HG02610 (cell line): ENCODE data around the gene LPIN2.

Experiments used
- ATAC-seq: cut with Tn5 transposase; IDR thresholded peaks from one replicate; pipeline ENCODE4 v1.9.1; 2021; ENCODE audit warnings: mild to moderate bottlenecking, moderate library complexity; ENCODE audit not compliant: unreplicated experiment

The LPIN2 gene

DNA sequence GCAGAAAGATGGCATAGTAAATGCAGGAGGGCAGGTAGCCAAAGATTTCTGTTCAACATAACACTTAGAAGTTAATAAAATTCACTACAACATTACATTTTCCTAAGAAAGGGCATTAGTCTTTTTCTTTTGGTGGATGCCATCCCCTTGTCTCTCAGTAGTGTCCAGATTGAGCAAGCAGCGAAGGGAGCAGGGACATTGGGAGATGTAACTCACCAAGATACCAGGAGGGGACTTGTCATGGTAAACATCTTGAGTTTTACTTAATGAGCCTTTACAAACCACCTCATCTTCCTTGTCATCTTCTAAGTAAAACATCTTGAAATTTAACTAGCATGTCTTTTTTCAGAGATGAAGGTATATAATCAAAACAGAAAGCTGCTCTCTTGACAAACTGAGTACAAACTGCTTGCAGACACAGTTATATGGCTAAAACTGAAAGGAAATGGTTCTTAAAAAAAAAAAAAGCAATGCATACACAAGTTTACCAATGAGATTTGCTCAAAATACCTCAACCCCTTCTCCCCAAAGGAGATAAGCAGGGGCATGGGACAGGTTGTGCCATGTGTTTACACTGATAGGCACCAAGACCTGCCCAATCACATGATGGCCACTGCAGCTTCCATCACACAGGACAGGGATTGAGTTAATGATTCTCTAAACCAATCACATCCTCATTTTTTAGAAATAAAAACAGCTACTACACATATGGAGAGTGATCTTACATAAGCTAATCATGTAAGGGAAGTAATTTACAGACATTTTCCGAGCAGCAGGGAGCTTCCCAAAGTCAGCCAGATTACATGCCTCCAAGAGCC is 30.3 kb downstream of the LPIN2 start:
- no peak for ATAC-seq

DNA sequence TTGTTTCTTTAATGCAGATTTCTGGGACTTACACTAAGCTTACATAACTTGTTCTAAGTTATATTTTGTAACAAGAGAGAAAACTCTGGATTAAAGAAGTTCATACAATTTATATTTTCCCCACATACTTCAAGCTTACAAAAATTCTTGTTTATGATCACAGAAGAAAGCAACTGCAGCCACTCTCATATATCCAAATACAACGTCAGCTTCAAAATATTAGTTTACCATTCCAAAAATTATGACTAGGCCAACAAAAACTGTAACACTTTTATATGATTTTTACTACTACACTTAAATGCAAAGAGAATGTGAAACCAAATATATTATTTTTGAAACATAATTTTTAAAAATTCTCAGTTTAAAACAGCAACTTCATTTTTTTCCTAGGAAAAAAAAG is 30.9 kb downstream of the LPIN2 start:
- ATAC-seq = no peak

DNA sequence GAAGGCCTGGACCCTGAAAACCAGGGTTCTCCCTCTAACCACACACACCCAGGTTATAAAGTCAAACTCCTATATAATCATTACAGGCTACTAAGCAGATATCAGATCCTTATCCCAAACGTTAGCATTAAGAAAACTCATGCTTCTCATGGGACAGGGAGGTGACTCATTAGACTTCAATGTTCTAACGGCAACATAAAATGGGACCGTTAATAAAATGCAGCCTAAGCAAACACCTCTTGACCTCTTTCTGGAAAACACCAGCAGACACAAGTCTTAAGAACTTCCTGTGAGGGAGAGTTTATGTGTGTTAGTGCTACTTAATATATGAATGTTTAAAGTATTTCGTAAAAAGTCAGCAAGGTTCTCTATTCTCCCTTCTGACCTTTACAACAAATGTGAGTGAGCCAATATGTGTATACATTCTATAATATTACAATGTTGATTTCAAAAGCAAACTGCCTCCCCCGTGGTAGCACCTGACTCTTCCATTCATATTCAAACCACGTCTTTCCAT is 31.7 kb downstream of the LPIN2 start:
- ATAC-seq = no peak

DNA sequence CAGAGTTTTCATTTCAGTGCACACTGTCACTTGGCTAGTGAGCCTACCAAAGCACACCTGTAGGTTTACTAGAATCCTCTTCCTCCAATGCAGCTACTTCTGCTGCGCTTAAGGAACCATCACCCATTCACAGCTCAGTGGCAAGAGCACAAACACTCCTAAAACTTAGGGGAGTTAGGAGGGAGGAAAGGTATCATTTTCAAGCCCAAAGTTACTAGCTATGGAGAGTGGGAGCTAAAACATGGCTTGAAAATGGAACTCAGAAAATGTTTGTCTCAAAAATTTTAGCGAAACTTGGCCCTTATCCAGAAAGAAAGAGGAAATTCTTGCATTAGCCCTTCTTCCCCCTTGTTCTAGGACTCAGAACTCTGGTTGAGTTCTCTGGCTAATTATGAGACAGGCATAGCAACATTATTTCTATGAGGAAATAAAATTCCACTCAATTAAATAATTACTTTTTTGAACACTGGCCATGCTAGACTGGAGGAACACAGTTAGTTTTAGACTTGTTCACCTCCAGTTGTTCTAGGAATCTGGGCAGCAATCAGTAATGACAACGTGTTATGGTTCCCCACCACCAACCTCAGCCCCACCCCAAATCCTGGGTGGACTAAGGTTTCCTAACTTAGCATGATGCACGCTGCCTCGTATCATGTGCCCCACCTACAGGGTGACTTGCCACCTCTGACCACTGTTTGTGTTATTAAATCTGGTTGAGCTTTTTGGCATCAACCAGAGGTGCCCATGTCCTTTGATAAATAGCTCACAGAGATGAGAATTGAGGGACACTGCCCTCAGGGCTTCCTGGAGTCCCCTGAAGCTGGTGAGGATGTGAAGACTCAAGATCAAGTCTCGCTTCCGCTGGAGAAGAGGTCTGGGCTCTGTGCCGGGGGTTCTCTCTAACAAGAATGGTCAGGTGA is 32.8 kb downstream of the LPIN2 start:
- no peak for ATAC-seq

DNA sequence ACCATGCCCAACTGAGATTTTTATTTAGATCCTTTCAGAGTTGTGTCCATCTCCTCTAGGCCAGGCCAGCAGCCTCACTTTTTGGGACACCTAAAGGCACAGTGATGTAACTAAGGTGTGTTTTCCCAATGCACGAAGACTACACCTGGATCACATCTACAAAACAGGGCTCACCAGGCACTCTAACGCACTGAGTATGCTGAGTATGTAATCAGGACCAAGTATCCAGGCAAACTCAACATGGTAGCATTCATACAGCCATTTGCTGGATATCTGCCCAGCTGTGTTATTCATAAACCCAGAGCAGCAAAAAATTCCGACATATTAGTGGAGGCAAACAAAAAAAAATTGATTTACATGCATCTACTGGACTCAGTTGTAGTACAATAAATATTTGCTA is 33.8 kb downstream of the LPIN2 start:
- ATAC-seq = no peak

DNA sequence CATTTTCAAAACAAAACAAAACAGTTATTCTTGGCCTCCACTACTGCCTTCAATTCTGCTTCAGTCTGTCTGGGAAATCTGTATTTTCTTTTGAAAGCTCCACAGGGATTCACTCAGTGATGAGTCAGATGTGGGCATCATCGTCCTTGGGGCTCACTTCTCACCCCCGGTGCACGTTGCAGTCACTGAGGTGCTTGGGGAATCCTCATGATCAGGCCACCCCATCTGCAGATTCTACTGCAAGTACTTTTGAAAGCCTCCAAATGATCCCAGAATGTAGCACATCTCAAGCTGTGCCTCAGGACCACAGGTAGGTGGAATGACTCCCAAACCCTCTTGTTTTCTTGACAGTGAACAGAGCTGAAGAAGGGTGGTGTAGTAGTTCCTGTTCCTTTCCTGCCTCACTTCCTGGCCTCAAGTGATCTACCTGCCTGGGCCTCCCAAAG is 34.3 kb downstream of the LPIN2 start:
- ATAC-seq = peak; percentile 26

DNA sequence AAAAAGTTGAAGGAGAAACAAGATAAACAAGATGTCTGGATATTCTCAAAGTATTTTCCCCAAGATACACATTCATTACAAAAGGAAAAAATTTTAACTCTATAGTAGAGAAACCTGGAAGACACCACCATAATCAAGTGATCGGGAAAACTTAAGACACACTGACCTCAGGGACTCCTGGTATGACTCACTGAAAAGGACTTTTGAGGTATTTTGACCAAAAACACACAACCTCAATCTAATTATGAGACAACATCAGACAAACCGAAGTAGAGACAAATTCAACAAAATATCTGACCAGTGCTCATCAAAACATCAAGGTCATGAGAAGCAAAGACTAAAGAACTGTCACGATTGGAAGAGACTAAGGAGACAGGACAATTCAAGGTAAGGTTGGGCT is 34.7 kb downstream of the LPIN2 start:
- ATAC-seq = peak; percentile 43

DNA sequence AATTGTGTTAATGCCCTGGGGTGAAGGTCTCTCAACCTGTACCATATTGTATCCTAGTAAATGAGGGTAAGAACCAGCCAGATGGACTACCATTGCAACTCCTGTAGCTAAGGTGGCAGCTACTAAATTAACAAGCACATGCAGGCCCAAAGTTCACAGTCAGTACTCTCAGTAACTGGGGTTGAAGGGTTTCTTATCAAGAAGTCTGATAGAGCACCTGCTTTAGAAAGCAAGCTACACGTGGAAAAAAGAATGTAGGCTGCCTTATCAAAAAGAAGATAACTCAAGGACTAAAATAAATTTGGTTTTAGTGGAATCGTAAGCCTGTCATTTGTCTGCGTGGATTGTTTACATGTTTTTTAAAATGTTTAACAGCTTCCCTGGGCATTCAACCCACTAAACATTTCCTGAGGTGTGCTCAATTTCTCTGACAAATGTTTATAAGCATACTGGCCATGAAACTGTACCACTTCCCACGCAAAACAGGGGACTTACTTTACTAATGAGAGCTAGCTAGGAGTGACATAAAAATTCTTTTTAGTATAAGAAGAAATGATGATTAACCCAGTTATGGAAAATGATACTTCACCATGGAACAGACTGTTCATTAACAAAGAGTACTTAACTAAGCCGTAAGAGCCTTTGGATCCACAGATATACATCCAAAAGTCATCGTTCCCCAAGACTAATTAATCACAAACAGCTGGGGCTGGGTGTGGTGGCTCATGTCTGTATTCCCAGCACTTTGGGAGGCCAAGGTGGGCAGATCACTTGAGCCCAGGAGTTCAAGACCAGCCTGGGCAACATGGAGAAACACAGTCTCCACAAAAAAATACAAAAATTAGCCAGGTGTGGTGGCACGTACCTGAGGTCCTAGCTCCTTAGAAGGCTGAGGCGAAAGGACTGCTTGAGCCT is 36.5 kb downstream of the LPIN2 start:
- no peak for ATAC-seq

DNA sequence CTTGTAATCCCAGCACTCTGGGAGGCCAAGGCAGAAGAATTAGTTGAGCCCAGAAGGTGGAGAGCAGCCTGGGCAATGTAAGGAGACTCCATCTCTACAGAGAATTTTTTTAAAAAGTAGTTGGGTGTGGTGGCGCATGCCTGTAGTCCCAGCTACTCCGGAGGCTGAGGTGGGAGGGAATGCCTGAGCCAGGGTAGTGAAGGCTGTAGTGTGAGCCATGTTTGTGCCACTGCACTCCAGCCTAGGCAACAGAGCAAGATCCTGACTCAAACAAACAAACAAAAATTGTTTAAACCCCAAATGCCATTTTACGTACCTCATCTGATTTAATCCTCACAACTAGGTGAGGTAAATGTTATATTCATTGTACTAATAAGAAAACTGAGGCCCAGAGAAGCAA is 38.2 kb downstream of the LPIN2 start:
- ATAC-seq = no peak

DNA sequence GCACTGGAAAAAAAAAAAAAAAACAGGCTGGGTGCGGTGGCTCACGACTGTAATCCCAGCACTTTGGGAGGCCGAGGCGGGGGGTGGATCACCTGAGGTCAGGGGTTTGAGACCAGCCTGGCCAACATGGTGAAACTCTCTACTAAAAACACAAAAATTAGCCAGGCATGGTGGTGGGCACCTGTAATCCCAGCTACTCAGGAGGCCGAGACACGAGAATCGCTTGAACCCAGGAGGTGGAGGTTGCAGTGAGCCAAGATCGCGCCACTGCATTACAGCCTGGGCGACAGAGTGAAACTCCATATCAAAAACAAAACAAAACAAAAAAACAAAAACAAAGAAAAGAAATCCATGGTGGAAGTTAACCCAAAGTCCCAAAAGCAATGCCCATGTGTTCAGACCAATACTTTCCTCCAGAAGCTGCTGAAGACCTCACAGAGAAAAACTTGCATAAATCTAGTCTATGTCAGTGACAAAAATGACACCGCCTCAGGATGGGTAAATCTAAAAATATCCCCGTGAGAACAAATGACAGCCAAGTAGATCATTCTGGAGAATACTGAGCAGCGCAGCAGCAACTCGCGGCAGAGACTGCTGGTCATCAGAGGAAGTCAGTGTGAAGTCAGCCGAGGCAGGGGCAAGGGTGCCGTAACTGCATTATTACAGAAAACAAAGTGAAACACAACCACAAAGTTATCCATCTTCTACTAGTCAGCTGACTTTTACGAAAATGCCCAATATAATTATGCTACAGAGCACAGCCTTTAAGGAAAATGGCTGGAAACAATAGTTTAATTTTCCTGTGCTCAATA is 41.0 kb downstream of the LPIN2 start:
- ATAC-seq = peak; percentile 86

DNA sequence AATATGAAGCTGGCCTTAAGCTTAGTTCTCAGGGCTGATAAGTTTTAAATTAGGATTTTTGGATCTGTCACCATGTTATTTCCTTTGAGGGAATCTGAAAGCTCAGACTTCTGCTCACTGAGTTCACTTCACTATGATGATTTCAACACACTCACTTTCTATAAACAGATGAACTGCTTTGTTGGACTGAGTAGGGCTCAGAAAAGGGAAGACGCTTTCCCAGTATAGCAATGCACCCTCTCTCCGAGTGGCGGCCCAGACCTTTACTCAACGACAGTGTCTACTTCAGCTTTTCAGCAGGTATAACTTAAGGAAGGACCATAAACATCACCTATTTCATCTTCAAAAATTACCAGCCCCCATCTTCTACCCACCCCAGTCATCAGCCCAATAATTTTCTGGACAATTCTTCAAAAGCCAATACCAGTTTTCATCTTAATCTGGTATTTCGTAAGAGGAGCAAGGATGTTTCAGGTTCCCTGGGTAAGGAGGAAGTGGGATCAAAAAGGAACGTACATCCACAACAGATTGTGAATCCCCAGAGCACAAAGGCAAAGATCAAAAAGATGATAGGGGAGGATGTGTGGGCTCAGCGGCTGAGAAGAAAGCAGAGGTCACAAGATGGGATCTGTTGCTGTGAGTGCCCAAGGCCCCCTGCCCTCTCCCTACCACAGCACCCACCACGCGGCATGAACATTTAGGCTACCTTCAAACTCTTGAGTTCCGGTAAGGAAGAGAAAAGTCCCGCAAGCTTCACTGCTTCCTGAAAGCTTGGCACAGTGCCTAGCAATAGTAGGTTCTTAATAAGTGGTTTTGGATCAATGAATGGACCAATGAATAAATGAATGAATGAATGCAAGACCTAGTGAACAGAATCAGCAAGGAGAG is 41.9 kb downstream of the LPIN2 start:
- ATAC-seq = no peak

DNA sequence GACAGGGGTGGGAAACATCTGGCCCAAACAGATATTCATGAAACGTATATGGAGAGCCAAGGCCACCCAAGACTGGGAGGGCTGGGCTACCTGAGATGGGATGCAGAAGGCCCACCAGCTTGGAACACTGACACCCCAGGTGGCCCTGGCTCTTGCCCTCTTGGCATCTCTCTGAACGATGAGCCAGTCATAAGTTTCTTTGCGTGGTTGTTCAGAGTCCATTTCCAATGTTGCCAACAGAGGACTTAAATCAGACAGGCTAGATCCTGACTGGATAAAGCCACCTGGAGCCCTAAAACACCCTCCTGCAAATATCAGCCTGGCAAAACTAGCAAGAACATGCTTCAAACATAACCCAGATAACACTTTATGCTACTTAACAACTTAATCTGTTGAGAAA is 42.6 kb downstream of the LPIN2 start:
- ATAC-seq = no peak

DNA sequence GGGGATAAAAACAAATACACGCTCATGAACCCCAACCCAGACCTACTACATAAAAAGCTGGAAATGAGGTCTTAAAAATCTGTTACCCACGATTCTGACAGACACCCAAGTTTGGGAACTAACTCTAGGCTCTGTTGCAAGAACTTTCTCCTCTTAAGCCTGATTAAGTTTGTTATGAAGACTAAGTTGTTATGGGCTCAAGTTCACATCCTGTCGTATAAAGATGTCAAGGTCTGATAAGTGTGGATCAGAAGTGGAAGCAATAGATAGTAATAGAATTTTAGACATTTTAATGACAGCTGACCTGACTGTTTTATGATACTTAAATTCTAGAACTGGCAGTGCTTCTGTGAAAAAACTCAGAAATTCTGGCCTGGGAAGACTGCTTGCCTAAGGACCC is 43.2 kb downstream of the LPIN2 start:
- ATAC-seq = no peak

DNA sequence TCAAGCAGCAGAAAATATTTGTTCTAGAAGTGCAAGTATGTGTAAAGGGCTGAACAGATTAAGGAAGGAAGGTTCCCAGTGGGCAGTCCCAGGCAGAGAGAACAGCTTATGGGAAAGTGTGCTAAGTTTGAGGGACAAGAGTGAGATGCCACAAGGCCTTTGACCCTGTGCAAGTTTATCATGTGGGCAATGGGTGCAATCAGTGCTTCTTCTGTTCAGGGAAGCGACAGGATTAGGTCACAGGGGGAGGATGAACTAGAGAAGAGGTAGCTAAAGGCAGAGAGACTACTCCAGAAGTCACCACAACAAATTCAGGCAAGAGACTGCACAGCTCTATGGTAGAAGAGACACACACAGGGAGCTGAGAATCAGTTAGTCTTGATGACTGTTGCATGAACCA is 44.3 kb downstream of the LPIN2 start:
- ATAC-seq = no peak

DNA sequence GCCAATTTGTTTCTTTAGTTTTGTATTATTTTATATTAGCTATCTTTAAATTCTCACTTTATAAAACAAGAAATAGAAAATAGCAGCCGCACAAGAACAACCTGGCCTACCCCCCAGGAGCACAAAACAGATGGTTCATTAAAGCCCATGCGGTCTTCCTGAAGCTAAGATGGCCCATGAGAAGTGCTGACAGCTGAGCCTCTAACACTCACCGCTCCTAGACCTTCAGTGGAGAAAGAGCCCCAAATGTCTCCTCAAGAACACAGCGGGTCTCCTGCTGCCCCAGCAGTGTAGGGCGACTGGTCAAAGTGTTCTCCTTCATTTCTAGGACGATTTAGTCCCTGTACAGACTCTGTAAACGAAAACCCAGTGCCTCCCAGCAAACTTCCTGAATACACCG is 45.1 kb downstream of the LPIN2 start:
- no peak for ATAC-seq

DNA sequence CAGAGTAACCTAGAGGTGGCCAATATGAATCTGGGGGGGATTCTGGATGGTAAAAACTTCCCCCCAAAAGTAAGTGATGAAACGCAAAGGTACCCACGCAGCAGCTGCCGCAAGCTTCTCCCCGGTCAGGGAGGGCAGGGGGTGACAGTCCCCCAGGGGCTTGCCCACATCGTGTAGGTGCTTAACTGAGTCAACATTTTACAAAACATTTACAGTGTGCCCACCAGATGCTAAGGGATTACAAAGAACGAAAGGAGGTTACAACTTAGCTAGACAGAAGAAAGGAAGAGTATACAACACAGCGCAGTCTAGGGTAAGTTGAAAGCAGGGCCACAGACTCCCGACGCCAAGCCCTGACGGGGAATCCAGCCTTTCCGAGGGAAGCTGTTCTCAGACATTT is 45.6 kb downstream of the LPIN2 start:
- ATAC-seq = no peak

DNA sequence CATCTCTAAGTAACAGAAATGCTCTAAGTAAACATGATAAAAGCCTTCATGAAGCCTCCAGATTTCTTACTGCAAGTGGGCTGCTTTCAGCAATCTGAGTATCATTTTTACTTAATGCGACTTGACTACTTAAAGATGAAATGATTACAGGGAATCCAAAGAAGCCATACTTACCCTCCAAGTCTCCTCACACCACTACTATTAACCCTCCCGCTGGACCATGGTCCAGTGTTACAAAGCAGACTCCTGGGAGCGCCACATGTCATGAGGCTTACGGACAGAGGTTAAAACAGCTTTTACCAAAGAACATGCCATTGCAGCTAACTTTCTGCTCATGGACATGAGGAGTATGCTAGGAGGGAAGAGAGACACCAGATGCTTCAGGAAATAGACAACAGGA is 46.4 kb downstream of the LPIN2 start:
- no peak for ATAC-seq

DNA sequence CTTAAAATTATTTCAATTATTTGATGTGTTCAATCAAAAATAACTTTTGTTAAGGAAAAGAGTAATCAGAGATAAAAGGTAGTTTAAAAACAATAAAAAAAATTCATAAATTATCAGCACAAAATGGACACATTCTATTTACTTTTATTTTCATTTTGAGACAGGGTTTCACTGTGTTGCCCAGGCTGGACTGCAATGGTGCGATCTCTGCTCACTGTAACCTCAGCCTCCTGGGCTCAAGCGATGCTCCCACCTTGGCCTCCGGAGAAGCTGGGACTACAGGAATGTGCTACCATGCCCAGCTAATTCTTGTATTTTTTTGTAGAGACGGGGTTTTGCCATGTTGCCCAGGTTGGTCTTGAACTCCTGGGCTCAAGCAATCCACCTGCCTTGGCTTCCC is 47.1 kb downstream of the LPIN2 start:
- ATAC-seq = no peak
